NCI-H2081 treated with DMSO at 0.1 percent for 48 hours (cell line): Measurements from ENCODE around the gene SLC25A14.

ENCODE experiments used
- DNase-seq: peaks from one replicate; lab custom pipeline; 2025; lab: John Stamatoyannopoulos, UW

Gene SLC25A14

DNA sequence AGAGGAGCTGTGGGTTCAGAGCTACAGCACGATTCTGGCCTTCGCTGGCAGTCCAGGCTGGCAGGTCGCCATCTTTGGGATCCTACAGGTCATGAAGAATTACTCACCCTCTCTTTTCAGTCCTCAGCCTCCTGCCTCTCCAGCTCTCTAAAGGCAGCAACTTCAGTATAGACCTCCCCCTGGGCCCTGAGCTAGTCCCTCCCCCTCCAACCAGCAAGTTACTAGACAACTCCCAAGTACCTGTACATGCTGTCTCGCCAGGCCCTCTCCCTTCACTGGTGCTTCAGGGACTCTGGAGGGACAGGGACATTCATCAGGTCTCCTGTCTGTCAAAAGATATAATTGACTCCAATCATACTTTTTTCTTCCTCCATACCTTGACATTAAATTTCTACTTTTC lies 45.8 kb downstream of the SLC25A14 start, which contains the start of gene GPR119:
Gene GPR119, minus strand, starts transcription at position 155 of the 400 bp plus-strand sequence. CDS start 227 bp downstream, outside the sequence.
- DNase-seq, result no peak

- DNase-seq, result no peak
These were observed 46.7 kb downstream of the SLC25A14 start for GRCh38 chrX:130386408-130386808.

- no peak for DNase-seq
These were observed 53.8 kb downstream of the SLC25A14 start for GRCh38 chrX:130393451-130394074.

- DNase-seq, result no peak
These were observed 55.6 kb downstream of the SLC25A14 start for GRCh38 chrX:130395341-130395740.

DNA sequence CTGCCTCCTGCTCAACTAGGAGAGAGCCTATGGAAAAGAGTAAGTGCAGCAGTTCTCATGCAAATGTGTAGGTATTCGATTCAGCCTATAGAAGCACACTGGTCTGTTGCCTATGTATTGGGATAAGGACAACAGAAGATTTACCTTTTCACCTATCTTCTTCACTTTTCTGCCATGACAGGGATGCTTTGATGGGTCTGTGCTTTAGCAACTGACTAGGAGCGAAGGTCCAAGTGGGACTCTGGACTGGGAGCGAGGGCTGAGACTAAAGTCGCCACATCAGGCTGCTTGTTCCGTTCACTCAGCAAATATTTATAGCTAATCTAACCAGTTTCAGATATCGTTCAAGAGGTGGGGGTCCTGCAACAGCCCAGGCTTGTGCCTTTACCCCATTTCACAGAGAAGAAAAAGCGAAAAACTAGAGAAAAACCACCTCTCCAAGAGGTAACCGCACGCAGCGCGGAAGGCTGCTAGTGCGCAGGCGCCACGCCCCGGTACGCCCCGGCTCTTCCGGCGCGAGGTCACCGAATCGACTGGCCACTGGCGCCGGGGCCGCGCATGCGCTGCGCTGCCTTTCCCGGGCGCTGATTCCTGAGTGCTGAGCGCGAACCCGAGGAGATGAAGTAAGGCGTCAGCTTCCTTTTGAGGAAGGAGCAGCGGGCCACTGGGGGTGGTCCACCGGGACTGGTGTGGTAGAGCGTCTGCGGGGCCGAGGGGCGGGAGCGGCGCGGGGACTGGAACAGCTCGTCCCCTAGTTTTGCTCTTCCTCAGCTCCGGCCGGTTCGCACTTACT lies 61.9 kb downstream of the SLC25A14 start, which contains the start of gene RBMX2:
Gene RBMX2, plus strand, starts transcription at position 573 of the 793 bp plus-strand sequence. Its CDS starts 46 bp downstream, at position 619.
- DNase-seq, result no peak

- no peak for DNase-seq
These were observed 62.5 kb downstream of the SLC25A14 start for GRCh38 chrX:130402208-130402684.

DNA sequence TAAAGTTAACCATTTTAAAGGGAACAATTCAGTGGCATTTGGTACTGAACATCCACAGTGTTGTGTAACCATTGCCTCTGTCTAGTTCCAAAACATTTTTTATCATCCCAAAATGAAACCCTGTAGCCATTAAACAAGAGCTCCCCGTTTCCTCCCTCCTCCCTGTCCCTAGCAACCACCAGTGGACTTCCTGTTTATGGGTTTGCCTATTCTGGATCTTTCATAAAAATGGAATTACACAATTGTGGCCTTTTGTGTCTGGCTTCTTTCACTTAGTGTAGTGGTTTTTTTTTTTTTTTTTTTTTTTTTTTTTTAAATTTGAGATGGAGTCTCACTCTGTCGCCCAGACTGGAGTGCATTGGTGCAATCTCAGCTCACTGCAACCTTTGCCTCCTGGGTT lies 73.7 kb downstream of the SLC25A14 start:
- no peak for DNase-seq

GRCh38 chrX:130414800-130415199 lies 75.1 kb downstream of the SLC25A14 start:
- no peak for DNase-seq

- no peak for DNase-seq
These were observed 75.5 kb downstream of the SLC25A14 start for GRCh38 chrX:130415201-130415600.

DNA sequence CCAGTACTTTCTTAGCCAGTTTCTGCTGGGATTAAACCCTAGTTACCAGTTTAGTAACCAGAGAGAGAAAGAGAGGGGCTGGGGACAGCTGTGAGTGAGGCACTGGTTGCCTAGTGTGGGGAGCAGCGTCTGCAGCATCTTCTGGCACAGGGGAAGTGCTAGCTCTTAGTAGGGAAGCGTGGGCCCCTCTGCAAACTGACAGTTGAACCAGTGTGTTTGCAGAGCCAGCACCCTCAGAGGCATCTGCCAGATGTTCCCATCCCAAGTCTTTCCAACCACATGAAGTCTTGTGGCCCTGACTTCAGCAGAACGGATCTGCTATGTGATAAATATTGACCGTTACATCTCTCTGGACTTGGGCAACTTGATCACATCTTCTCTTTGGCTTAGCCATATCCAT lies 77.1 kb downstream of the SLC25A14 start:
- DNase-seq, result no peak

DNA sequence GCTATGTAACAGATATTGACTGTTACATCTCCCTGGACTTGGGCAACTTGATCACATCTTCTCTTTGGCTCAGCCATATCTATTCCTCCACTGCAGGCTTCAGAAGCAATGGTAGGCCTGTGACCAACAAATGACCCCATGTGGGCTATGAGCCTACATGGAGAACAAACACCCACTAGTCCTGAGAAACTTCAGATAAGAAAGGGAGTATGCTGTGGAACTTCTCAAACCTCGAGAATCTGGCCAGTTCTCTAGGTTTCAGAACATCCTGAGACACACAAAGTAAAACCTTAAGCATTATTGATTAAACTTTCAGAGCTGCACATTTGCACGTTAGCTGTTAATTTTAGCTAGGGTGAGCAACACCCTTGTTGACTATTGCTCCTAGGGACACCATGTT lies 78.3 kb downstream of the SLC25A14 start:
- DNase-seq, result no peak

- no peak for DNase-seq
These were observed 79.0 kb downstream of the SLC25A14 start for GRCh38 chrX:130418740-130419139.

GRCh38 chrX:130419263-130419662 lies 79.5 kb downstream of the SLC25A14 start:
- DNase-seq, result no peak
